OCI-LY7 (cell line): Measurements from ENCODE around the gene ACOT11. TPM values are rescaled to one million over a fixed set of nuclear protein-coding genes. Genes with fewer than 3 reads are reported as not detected.

ENCODE experiments used
- BruUV-seq: library from RNA; stranded (reverse); fragments of 400-500 nt; replicated peaks from 2 replicates; lab custom pipeline; 2021; lab: Mats Ljungman, UMichigan
- CTCF ChIA-PET: fragments of 300-600 bp; sonication (Branson Sonifier 250); formaldehyde crosslinking; loops from one replicate; lab custom pipeline; 2022; ENCODE audit warnings: antibody characterized with exemption; ENCODE audit not compliant: unreplicated experiment; lab: Charles Lee
- POLR2A ChIA-PET: fragments of 300-600 bp; sonication (Branson Sonifier 250); formaldehyde crosslinking; loops from one replicate; lab custom pipeline; 2022; ENCODE audit warnings: antibody characterized with exemption; lab: Charles Lee
- DNase-seq: peaks from one replicate; pipeline ENCODE4 v3.0.0-alpha.2; 2015; ENCODE audit warnings: low spot score
- H2AFZ ChIP-seq: fragments of 200-600 bp; sonication (generic), shearing (Covaris generic); 2 replicates; pipeline ENCODE4 v1.6.1; 2014; ENCODE audit warnings: mild to moderate bottlenecking, antibody characterized with exemption, low read length, moderate library complexity
- H3K27ac ChIP-seq: fragments of 200-600 bp; sonication (generic); 2 replicates; pipeline ENCODE4 v1.5.1; 2014; ENCODE audit warnings: mixed run types, low read depth, mild to moderate bottlenecking, moderate library complexity, low read length, inconsistent platforms; ENCODE audit not compliant: poor library complexity, severe bottlenecking
- H3K36me3 ChIP-seq: fragments of 200-600 bp; sonication (generic); 2 replicates; pipeline ENCODE4 v1.6.1; 2014; ENCODE audit warnings: mild to moderate bottlenecking, antibody characterized with exemption, low read length, moderate library complexity, mixed read lengths; ENCODE audit not compliant: insufficient read depth
- H3K4me1 ChIP-seq: fragments of 200-600 bp; sonication (generic); 2 replicates; pipeline ENCODE4 v1.5.1; 2014; ENCODE audit warnings: mild to moderate bottlenecking, low read length; ENCODE audit not compliant: insufficient read depth, poor library complexity, severe bottlenecking
- H3K4me2 ChIP-seq: fragments of 200-600 bp; sonication (generic); 2 replicates; pipeline ENCODE4 v1.6.1; 2014; ENCODE audit warnings: mild to moderate bottlenecking, low read length
- H3K4me3 ChIP-seq: fragments of 200-600 bp; sonication (generic); 2 replicates; pipeline ENCODE4 v1.5.1; 2014; ENCODE audit warnings: mild to moderate bottlenecking, low read depth, low read length; ENCODE audit not compliant: poor library complexity, severe bottlenecking
- H3K79me2 ChIP-seq: fragments of 200-600 bp; sonication (generic); 2 replicates; pipeline ENCODE4 v1.6.1; 2016; ENCODE audit warnings: low read depth, mild to moderate bottlenecking, low read length, moderate library complexity, mixed read lengths; ENCODE audit not compliant: insufficient read depth
- H3K9me2 ChIP-seq: fragments of 200-600 bp; sonication (generic); 2 replicates; pipeline ENCODE4 v1.6.1; 2016; ENCODE audit warnings: mild to moderate bottlenecking, low read length, mixed read lengths; ENCODE audit not compliant: insufficient read depth
- H3K9me3 ChIP-seq: fragments of 200-600 bp; sonication (generic); 2 replicates; pipeline ENCODE4 v1.6.1; 2014; ENCODE audit warnings: mild to moderate bottlenecking, mixed run types, low read length, mixed read lengths
- H4K20me1 ChIP-seq: fragments of 200-600 bp; sonication (generic); 2 replicates; pipeline ENCODE4 v1.6.1; 2014; ENCODE audit warnings: mild to moderate bottlenecking, antibody characterized with exemption, low read length, moderate library complexity, mixed read lengths; ENCODE audit not compliant: insufficient read depth
- CTCF ChIP-seq: fragments of 200-600 bp; sonication (generic); conservative IDR thresholded peaks from 2 replicates; pipeline ENCODE4 v1.5.1; 2014; ENCODE audit warnings: mild to moderate bottlenecking, antibody characterized with exemption, low read length, moderate library complexity, mixed read lengths
- EZH2phosphoT487 ChIP-seq: fragments of 200-600 bp; sonication (generic); IDR thresholded peaks from 2 replicates; pipeline ENCODE4 v1.6.1; 2018; ENCODE audit warnings: low read depth, borderline replicate concordance, mild to moderate bottlenecking, mixed run types, antibody characterized with exemption, low read length, moderate library complexity, mixed read lengths
- intact Hi-C: fragments of 100-400 bp; cut with micrococcal nuclease; formaldehyde crosslinking; loops from one replicate; pipeline ENCODE4 v1.10.0; 2022; ENCODE audit not compliant: unreplicated experiment
- total RNA-seq, 2 experiments: library from RNA; depleted of rRNA in 1 of 2; stranded (reverse); fragments of >200 nt in 1 of 2; shearing (Covaris generic) in 1 of 2; gene quantifications; 2 replicates each; pipeline ENCODE4 v1.2.3, GENCODE V29; 2014 to 2022

Gene ACOT11
- total RNA-seq, 2 experiments from 2014 or later, result not detected

GRCh38 chr1:54577612-54578011 is 29.6 kb downstream of the ACOT11 start:
- Histone ChIP-seq H3K36me3 (no peaks in the 10 kb centered on the region), H3K9me2 (no peaks in the 10 kb centered on the region), H4K20me1 (no peaks in the 10 kb centered on the region), H3K4me1 (no peaks in the 10 kb centered on the region), H2AFZ (no peak overlapping the region), H3K4me3 (no peak overlapping the region), H3K79me2 (no peaks in the 10 kb centered on the region), H3K4me2 (no peak overlapping the region), H3K9me3 (no peaks in the 10 kb centered on the region), H3K27ac (no peak overlapping the region)
- intact Hi-C loops, result no loop called here
- CTCF ChIA-PET, result no interaction called here
- DNase-seq, result no peak
- TF ChIP-seq EZH2phosphoT487 (no peak), CTCF (no peak)
- POLR2A ChIA-PET, result interaction anchor here (0.6 kb wide), 1 partner anchor 802 kb away, joined by 3 read pairs; no protein-coding TSS in a partner anchor
- no TSS peak for BruUV-seq

GRCh38 chr1:54579337-54579781 is 31.3 kb downstream of the ACOT11 start:
- no peak overlapping the region for H2AFZ ChIP-seq
- no peak for TF ChIP-seq EZH2phosphoT487
- TF ChIP-seq CTCF, result no peak
- H3K36me3 ChIP-seq, result no peaks in the 10 kb centered on the region
- no peaks in the 10 kb centered on the region for H3K9me3 ChIP-seq
- no TSS peak for BruUV-seq
- no peak for DNase-seq
- no peaks in the 10 kb centered on the region for H3K4me1 ChIP-seq
- intact Hi-C loops, result no loop called here
- H3K9me2 ChIP-seq, result no peaks in the 10 kb centered on the region
- H3K27ac ChIP-seq, result no peak overlapping the region
- CTCF ChIA-PET, result no interaction called here
- H3K4me3 ChIP-seq, result no peak overlapping the region
- H3K79me2 ChIP-seq, result no peaks in the 10 kb centered on the region
- H3K4me2 ChIP-seq, result no peak overlapping the region
- H4K20me1 ChIP-seq, result no peaks in the 10 kb centered on the region
- POLR2A ChIA-PET, result no interaction called here

- Histone ChIP-seq H3K9me3 (no peaks in the 10 kb centered on the region), H3K79me2 (no peaks in the 10 kb centered on the region), H3K4me1 (no peaks in the 10 kb centered on the region), H3K4me2 (no peak overlapping the region), H3K4me3 (no peak overlapping the region), H3K27ac (no peak overlapping the region), H4K20me1 (no peaks in the 10 kb centered on the region), H3K9me2 (no peaks in the 10 kb centered on the region), H2AFZ (no peak overlapping the region), H3K36me3 (no peaks in the 10 kb centered on the region)
- ChIA-PET CTCF (no interaction called here), POLR2A (no interaction called here)
- BruUV-seq, result no TSS peak
- intact Hi-C loops, result no loop called here
- no peak for DNase-seq
- TF ChIP-seq CTCF (no peak), EZH2phosphoT487 (no peak)
Observed at GRCh38 chr1:54580856-54581550, 33.0 kb downstream of the ACOT11 start.
